Measurements from ENCODE around the gene C1orf35. TPM values are rescaled to one million over a fixed set of nuclear protein-coding genes. Genes with fewer than 3 reads are reported as not detected.
A peak's percentile ranks its signal among the peaks of the same experiment; 100 is the strongest.

The C1orf35 gene
- total RNA-seq, 1 experiment from 2014 or later: 19.0 TPM

DNA sequence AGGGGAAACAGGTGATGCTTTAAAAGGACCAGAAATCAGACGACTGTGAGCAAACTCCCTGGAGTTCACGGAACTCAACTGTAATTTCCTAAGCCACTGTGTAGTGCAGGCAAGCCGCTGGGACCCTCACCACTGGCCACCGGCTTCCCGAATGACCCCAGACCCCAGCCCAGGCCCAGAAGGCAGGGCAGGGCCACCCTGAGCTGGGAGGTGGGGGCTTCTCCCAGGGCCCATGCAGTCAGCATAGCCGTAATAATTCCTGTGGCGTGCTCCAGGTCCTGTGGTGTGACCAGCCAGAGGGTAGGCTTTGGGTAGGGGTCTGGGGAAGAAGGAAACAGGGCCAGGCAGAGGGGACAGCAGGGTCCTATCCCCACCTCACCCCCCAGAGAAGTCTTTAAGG is 24.1 kb downstream of the C1orf35 start:
- no peak for DNase-seq (ENCODE audit: low read depth)

DNA sequence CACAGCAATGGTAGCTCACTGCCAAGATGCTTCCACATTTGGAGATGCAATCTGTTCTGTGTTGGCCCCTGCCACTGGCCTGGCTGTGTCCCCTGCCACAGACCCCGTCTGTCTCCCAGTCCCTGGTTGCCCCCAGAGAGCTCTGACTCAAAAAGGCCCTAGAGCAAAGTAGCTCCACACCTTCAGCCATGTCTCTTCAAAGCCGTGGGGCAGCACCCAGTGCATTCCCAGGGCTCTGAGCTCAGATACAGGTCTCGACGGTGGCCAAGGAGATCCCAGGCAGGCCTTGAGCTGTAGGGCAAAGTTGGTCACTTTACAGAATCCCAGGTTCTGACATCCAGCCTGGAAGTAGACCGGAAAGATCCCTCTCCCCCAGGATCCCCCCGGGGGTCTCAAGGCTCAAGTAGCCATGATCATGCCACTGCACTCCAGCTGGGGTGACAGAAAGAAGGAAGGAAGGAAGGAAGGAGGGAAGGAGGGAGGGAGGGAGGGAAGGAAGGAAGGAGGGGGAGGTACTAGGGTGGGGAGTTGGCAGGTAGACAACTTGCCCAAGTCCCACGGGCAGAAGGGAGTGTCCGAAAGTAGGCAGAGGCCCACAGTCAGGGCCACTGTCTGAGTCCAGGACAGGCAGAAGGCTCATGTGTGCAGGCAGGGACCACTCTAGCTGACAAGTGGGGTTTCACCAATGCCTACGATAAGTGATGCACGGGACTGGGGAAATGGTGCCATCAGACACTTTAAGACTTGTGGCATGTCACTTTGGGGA is 25.4 kb downstream of the C1orf35 start:
- DNase-seq (ENCODE audit: low read depth): no peak

GRCh38 chr1:228076796-228077430 is 26.2 kb downstream of the C1orf35 start:
- DNase-seq (ENCODE audit: low read depth): no peak

- no peak for DNase-seq (ENCODE audit: low read depth)
Measured at GRCh38 chr1:228075801-228076271, 27.3 kb downstream of the C1orf35 start.

GRCh38 chr1:228074954-228075730 is 28.0 kb downstream of the C1orf35 start:
- DNase-seq (ENCODE audit: low read depth): no peak

GRCh38 chr1:228073857-228074545 is 29.1 kb downstream of the C1orf35 start:
- DNase-seq (ENCODE audit: low read depth): peak; percentile 34

DNA sequence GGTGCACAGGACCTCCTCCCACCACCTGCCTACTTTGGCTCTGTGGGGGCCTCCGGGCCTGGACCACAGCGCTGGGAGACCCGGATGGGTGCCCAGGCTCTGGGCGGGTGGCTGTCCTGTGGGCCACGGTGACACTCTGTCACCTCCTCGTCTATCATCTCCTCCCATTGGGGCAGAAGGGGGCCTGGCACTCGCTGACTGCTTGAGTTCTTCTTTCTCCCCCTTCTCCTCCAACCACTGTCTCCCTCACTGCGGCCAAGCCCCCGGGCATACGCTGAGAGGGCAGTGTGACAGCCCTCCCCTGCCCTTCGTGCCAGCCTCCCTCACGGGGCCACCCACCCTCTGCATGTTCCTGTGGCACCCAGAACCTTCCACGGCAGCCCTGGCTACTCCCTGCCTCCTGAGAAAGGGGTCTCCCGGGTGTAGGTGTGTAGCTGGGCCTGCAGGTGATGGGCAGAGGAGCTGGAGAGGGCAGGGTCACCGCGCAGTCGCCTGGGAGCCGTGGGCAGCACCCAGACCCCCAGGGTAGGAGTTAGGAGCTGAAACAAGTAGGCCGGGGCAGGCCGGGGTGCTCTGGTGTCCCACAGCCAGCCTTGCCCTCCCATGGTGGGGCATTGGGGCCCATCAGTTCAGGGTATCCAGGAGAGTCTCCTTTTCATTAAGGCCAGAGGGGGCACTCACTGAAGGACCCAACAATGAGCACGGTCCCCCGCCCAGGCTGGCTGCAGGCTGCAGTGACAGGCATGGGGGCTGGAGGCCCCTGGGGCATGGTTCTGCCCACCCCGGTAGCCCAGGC is 29.9 kb downstream of the C1orf35 start:
- DNase-seq (ENCODE audit: low read depth): no peak

- no peak for DNase-seq (ENCODE audit: low read depth)
Measured at GRCh38 chr1:228072658-228073043, 30.5 kb downstream of the C1orf35 start.

DNA sequence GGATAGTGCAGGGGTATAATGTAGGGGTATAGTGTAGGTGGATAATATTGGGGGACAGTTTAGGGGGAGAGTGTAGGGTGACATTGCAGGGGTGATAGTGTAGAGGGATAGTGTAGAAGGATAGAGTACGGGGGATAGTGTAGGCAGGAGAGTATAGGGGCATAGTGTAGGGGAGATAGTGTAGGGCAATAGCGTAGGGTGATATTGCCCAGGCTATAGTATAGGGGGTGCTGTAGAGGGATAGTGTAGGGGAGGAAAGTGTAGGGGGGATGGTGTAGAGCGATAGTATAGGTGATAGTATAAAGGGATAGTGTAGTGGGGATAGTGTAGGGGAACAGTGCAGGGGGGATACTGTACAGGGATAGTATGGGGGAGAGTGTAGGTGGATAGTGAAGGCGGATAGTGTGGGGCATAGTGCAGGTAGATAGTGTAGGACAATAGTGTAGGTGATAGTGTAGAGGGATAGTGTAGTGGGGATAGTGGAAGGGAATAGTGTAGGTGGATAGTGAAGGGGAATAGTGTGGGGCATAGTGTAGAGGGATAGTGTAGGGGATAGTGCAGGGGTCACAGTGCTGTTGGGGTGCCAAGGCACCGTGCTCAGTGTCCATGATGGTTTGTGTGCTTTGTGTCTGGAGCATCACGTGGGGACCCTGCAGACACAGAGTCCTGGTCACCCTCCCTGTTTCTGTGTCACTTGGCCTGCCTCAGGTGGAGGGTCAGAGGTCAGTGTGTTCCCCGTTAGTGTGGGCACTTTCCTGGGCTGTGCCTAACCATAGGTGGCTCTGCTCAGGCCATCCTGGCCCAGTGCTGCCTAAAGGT is 31.1 kb downstream of the C1orf35 start:
- DNase-seq (ENCODE audit: low read depth): no peak

DNA sequence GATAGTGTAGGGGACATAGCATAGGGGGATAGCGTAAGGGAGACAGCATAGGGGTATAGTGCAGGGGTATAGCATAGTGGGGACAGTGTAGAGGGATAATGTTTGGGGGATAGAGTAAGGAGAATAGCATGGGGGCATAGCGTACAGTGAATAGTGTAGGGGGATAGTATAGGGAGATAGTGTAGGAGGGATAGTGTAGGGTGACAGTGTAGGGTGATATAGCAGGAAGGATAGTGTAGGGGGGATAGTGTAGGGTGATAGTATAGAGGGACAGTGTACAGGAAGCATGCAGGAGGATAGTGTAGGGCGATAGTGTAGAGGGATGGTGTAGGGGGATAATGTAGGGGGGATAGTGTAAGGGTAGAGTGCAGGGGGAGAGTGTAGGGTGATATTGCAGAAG is 32.3 kb downstream of the C1orf35 start:
- DNase-seq (ENCODE audit: low read depth): no peak

- no peak for DNase-seq (ENCODE audit: low read depth)
Measured at GRCh38 chr1:228070173-228070572, 33.0 kb downstream of the C1orf35 start.

- DNase-seq (ENCODE audit: low read depth): no peak
Measured at GRCh38 chr1:228068359-228068758, 34.8 kb downstream of the C1orf35 start.

- no peak for DNase-seq (ENCODE audit: low read depth)
Measured at GRCh38 chr1:228066891-228067654, 36.1 kb downstream of the C1orf35 start.

GRCh38 chr1:228066416-228066815 is 36.7 kb downstream of the C1orf35 start:
- no peak for DNase-seq (ENCODE audit: low read depth)

DNA sequence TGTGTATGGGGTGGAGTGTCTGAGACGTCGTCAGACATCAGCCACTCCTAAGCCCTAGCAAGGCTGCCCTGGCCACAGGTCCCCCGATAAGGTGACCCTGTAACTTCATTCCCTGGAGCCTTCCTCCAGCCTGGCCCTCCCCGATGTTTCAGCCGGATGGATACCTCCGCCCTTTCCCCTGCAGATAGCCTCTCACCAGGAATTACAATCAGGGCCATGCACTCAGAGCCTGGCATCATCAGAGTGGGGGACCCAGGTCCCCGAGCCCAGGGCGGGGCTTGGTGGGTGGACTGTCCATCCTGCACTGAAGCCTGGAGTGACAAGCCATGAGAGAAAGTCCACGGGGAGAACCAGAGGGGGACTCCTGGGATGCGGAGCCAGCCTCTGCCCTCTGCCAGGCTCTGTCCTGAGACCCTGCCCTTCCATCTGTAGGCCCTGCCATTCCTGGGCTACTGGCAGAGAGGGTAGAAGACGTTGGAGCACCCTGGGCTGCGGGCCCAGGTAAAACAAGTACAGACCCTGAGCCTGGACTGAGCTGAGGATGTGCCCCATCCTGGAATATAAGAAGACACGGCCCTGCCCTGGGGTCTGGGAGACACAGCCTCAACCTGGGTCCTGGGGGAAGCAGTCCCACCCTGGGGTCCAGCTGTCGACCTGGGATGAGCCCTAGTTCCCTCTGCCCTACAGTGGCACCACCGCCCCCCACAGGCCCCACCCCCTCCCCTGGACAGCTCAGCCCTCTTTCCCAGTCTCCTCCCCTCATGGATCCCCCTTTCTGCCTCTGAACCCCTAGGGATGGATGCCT is 37.4 kb downstream of the C1orf35 start:
- DNase-seq (ENCODE audit: low read depth): no peak

GRCh38 chr1:228064741-228065542 is 38.2 kb downstream of the C1orf35 start:
- DNase-seq (ENCODE audit: low read depth): no peak

DNA sequence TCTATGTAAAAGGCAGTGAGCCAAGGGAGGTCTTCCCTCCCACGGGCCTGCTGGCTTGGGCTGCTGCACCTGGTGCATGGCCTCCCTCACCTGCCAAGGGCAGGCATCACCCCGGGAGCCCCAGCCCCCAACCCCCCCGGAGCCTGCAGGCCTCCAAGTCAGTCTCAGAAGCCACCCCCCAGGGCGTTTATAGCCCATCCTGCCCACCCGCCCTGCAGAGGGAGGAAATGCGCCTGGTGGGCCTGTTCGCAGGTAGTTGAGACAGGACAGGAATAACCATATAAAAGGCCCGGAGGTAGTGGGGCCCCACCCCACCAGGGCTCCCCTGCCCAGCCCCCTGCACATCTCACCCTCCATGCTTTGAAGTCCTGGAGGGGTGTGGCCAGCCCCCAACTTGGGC is 38.8 kb downstream of the C1orf35 start:
- no peak for DNase-seq (ENCODE audit: low read depth)

Measured in M059J (cell line).